ENCODE data around the gene HIVEP3.

Gene HIVEP3

GRCh38 chr1:41894101-41894807 lies 24.5 kb downstream of the HIVEP3 start:
- no peak for DNase-seq (ENCODE audit: low read depth in 2 of 2)

GRCh38 chr1:41892301-41892781 lies 26.4 kb downstream of the HIVEP3 start:
- DNase-seq (ENCODE audit: low read depth in 2 of 2): no peak

- peak in 1 of 2 donors; percentile 45 for DNase-seq (ENCODE audit: low read depth in 2 of 2)
These were observed 27.4 kb downstream of the HIVEP3 start for GRCh38 chr1:41891199-41891896.

GRCh38 chr1:41890825-41891198 lies 27.9 kb downstream of the HIVEP3 start:
- no peak for DNase-seq (ENCODE audit: low read depth in 2 of 2)

- no peak for DNase-seq (ENCODE audit: low read depth in 2 of 2)
These were observed 29.0 kb downstream of the HIVEP3 start for GRCh38 chr1:41889506-41890414.

GRCh38 chr1:41888756-41889155 lies 30.0 kb downstream of the HIVEP3 start:
- DNase-seq (ENCODE audit: low read depth in 2 of 2): no peak

- no peak for DNase-seq (ENCODE audit: low read depth in 2 of 2)
These were observed 31.4 kb downstream of the HIVEP3 start for GRCh38 chr1:41887365-41887764.

GRCh38 chr1:41884256-41885230 lies 34.2 kb downstream of the HIVEP3 start:
- DNase-seq (ENCODE audit: low read depth in 2 of 2): no peak

- no peak for DNase-seq (ENCODE audit: low read depth in 2 of 2)
These were observed 35.2 kb downstream of the HIVEP3 start for GRCh38 chr1:41883507-41883906.

GRCh38 chr1:41882486-41882885 lies 36.2 kb downstream of the HIVEP3 start:
- DNase-seq (ENCODE audit: low read depth in 2 of 2): no peak

- no peak for DNase-seq (ENCODE audit: low read depth in 2 of 2)
These were observed 36.6 kb downstream of the HIVEP3 start for GRCh38 chr1:41882068-41882477.

GRCh38 chr1:41880950-41881885 lies 37.5 kb downstream of the HIVEP3 start:
- no peak for DNase-seq (ENCODE audit: low read depth in 2 of 2)

GRCh38 chr1:41880261-41880660 lies 38.5 kb downstream of the HIVEP3 start:
- DNase-seq (ENCODE audit: low read depth in 2 of 2): no peak

GRCh38 chr1:41879617-41880016 lies 39.1 kb downstream of the HIVEP3 start:
- no peak for DNase-seq (ENCODE audit: low read depth in 2 of 2)

- no peak for DNase-seq (ENCODE audit: low read depth in 2 of 2)
These were observed 39.8 kb downstream of the HIVEP3 start for GRCh38 chr1:41878911-41879310.

GRCh38 chr1:41878495-41878894 lies 40.2 kb downstream of the HIVEP3 start:
- no peak for DNase-seq (ENCODE audit: low read depth in 2 of 2)

GRCh38 chr1:41876576-41877445 lies 41.9 kb downstream of the HIVEP3 start:
- DNase-seq (ENCODE audit: low read depth in 2 of 2): no peak

- DNase-seq (ENCODE audit: low read depth in 2 of 2): no peak
These were observed 43.2 kb downstream of the HIVEP3 start for GRCh38 chr1:41875487-41875886.

GRCh38 chr1:41874903-41875411 lies 43.8 kb downstream of the HIVEP3 start:
- no peak for DNase-seq (ENCODE audit: low read depth in 2 of 2)
